ENCODE measurements around the gene TFDP1.
"Not testable (repeated sequence)": the region's sequence is repeated elsewhere in the genome, so short reads cannot be mapped to it uniquely, and the experiment has no call there.

Gene TFDP1

DNA sequence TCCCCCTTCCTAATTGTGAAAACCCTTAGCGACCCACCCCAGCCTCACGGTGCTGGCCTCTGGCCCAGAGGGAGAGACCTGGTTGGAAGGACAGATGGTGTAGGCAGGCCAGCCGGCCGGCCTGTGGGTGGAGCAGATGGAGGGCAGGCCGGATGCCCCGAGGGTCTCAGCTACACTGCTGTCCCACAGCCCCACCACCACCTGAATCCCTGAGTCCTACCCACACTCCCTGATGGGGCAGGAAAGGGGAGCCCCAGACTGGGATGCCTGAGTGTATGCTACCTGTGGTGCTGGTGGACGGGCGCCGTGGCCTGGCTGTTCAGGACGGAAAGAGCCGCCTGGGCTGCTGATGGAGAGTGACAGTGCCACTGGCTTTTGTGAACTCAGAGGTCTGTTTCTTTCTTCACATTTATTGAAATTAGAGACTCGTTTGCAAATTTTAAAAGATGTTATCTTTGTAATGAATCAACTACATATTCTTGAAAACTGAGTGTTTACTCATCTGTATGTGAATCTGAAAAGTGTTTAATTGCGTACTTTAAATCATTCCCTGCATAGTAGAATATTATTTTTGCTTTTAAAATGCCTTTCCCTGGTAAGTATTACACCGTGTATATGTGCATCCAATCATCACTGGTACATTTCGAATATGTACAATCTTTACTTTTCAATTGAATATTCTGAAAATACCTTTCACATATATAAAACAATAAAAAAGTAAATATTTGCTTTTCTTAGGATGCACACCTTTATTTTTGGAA, 35.7 kb downstream of the TFDP1 start:
- no peak for TF ChIP-seq ZNF274 (IDR thresholded peaks at IDR 0.05; ENCODE audit: low read depth, low read length)
- H3K4me3 ChIP-seq (ENCODE audit: low read length) = no peak overlapping the region

GRCh38 chr13:113621046-113621445, 36.5 kb downstream of the TFDP1 start:
- no peak for TF ChIP-seq ZNF274 (IDR thresholded peaks at IDR 0.05; ENCODE audit: low read depth, low read length)
- H3K4me3 ChIP-seq (ENCODE audit: low read length) = no peak overlapping the region

GRCh38 chr13:113621498-113621897, 36.9 kb downstream of the TFDP1 start:
- not testable (repeated sequence) for H3K4me3 ChIP-seq (ENCODE audit: low read length)

DNA sequence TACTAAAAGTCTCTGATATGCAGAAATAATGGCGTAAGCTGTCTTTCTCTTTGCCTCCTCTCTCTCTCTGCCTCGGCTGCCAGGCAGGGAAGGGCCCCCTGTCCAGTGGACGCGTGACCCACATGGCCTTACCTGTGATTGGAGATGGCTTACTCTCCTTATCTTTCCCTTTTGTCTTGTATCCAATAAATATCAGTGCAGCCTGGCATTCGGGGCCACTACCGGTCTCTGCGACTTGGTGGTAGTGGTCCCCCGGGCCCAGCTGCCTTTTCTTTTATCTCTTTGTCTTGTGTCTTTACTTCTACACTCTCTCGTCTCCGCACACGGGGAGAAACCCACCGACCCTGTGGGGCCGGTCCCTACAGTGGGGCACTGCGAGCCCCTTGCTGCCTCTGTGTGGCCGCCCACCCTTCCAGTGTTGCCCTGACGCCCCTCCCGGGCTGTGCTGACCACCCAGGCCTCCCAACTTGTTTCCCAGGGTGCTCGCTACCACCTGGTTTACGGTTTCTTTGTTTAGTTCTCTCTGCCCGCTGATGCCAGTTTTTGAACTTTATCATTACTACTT, 37.5 kb downstream of the TFDP1 start:
- not testable (repeated sequence) for H3K4me3 ChIP-seq (ENCODE audit: low read length)

GRCh38 chr13:113622791-113623490, 38.4 kb downstream of the TFDP1 start:
- no peak for TF ChIP-seq ZNF274 (IDR thresholded peaks at IDR 0.05; ENCODE audit: low read depth, low read length)
- no peak overlapping the region for H3K4me3 ChIP-seq (ENCODE audit: low read length)

GRCh38 chr13:113623491-113624234, 39.1 kb downstream of the TFDP1 start:
- TF ChIP-seq ZNF274 (IDR thresholded peaks at IDR 0.05; ENCODE audit: low read depth, low read length) = no peak
- no peak overlapping the region for H3K4me3 ChIP-seq (ENCODE audit: low read length)

GRCh38 chr13:113624235-113624587, 39.7 kb downstream of the TFDP1 start:
- TF ChIP-seq ZNF274 (IDR thresholded peaks at IDR 0.05; ENCODE audit: low read depth, low read length) = no peak
- H3K4me3 ChIP-seq (ENCODE audit: low read length) = no peak overlapping the region

DNA sequence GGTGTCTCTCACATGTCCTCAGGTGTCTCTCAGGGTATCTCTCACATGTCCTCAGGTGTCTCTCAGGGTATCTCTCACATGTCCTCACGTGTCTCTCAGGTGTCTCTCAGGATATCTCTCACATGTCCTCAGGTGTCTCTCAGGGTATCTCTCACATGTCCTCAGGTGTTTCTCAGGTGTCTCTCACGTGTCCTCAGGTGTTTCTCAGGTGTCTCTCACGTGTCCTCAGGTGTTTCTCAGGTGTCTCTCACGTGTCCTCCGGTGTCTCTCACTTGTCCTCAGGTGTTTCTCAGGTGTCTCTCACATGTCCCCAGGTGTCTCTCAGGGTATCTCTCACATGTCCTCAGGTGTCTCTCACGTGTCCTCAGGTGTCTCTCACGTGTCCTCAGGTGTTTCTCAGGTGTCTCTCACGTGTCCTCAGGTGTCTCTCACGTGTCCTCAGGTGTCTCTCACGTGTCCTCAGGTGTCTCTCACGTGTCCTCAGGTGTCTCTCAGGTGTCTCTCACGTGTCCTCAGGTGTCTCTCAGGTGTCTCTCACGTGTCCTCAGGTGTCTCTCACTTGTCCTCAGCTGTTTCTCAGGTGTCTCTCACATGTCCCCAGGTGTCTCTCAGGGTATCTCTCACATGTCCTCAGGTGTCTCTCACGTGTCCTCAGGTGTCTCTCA, 40.2 kb downstream of the TFDP1 start:
- H3K4me3 ChIP-seq (ENCODE audit: low read length) = not testable (repeated sequence)

- H3K4me3 ChIP-seq (ENCODE audit: low read length) = no peak overlapping the region
- TF ChIP-seq ZNF274 (IDR thresholded peaks at IDR 0.05; ENCODE audit: low read depth, low read length) = no peak
Measured at GRCh38 chr13:113625965-113626721, 41.6 kb downstream of the TFDP1 start.

- no peak overlapping the region for H3K4me3 ChIP-seq (ENCODE audit: low read length)
- no peak for TF ChIP-seq ZNF274 (IDR thresholded peaks at IDR 0.05; ENCODE audit: low read depth, low read length)
Measured at GRCh38 chr13:113627136-113627535, 42.6 kb downstream of the TFDP1 start.

DNA sequence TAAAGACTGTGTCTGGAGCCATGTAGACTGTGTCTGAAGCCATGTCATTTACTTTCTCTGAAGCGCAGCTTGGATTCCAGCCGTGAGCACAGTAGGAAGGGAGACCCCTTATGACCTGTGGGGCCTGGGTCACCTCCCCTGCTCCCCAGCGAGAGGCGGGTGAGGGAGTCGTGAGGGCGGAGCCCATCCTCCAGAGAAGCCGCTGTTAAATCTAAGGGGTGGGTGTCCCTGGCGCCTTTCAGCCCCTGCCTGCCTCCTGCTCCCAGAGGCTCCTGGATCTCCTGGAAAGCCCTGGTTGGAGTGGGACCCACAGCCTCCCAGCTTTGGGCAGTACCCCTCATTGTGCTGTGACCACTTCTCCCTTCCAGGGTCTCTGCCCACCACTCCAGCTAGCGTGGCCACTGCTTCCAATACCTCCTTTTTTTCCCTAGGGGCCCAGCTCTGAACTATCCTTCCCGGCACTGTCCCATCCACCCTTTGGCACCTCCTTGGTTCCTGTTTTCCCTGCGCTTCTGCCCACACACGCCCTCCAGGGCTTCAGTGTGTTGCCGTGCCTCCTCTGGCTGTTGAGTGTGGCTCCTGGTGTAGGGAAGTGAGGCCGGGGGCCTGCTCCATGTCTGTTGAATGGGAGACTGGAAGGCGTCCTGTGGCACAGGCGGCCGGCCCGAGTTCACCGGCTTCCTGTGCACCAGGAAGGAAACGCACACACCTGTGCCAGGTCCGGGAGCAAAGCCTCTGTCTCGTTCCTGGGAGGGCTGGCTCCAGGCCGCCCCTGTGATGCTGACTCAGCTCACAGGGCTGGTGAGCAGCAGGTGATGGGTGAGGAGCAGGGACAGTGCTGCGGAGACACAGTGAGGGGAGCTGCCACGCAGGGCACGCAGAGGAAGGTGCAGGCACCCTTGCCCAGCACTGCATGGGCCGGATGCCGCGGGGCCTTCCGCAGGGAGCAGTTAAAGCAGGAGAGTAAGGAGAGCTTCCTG, 44.0 kb downstream of the TFDP1 start:
- no peak overlapping the region for H3K4me3 ChIP-seq (ENCODE audit: low read length)
- no peak for TF ChIP-seq ZNF274 (IDR thresholded peaks at IDR 0.05; ENCODE audit: low read depth, low read length)

- no peak overlapping the region for H3K4me3 ChIP-seq (ENCODE audit: low read length)
Measured at GRCh38 chr13:113629866-113630265, 45.3 kb downstream of the TFDP1 start.

DNA sequence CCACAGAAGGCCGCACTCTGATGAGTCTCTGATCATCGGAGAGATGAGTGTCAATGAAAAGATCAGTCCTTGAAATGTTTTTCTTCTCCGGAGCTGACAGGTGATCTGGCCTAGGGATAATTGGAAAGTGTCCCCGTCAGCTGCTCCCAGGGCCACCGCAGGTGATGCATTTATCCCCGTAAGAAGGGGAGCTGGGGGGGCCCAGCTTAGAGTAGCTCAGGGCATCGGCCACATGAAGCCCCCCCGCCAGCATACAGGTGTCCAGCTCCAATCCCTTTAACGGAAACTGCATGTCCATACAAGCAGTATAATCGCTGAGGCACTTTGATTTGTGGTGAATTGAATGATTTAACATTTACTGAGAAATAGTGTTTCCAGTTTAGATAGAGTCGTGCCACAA, 45.7 kb downstream of the TFDP1 start:
- H3K4me3 ChIP-seq (ENCODE audit: low read length) = no peak overlapping the region
- no peak for TF ChIP-seq ZNF274 (IDR thresholded peaks at IDR 0.05; ENCODE audit: low read depth, low read length)

More at GRCh38 chr13:113629866-113630265, 45.3 kb downstream of the TFDP1 start:
- TF ChIP-seq ZNF274 (IDR thresholded peaks at IDR 0.05; ENCODE audit: low read depth, low read length) = no peak

Measured in GM08714 (cell line).